ENCODE measurements around the gene STK24.

STK24 gene

GRCh38 chr13:98443800-98444325, 133.0 kb downstream of the STK24 start:
- no peaks in the 10 kb centered on the region for H3F3A ChIP-seq (ENCODE audit: insufficient read depth)
- H2AFZ ChIP-seq (ENCODE audit: low read depth, low read length, severe bottlenecking) = no peak overlapping the region
- no peak overlapping the region for H3K4me2 ChIP-seq (ENCODE audit: low read depth, low read length, poor library complexity, severe bottlenecking)
- no peaks in the 10 kb centered on the region for H3K79me2 ChIP-seq (ENCODE audit: insufficient read depth, low read length)
- TF ChIP-seq, protein P1, sequence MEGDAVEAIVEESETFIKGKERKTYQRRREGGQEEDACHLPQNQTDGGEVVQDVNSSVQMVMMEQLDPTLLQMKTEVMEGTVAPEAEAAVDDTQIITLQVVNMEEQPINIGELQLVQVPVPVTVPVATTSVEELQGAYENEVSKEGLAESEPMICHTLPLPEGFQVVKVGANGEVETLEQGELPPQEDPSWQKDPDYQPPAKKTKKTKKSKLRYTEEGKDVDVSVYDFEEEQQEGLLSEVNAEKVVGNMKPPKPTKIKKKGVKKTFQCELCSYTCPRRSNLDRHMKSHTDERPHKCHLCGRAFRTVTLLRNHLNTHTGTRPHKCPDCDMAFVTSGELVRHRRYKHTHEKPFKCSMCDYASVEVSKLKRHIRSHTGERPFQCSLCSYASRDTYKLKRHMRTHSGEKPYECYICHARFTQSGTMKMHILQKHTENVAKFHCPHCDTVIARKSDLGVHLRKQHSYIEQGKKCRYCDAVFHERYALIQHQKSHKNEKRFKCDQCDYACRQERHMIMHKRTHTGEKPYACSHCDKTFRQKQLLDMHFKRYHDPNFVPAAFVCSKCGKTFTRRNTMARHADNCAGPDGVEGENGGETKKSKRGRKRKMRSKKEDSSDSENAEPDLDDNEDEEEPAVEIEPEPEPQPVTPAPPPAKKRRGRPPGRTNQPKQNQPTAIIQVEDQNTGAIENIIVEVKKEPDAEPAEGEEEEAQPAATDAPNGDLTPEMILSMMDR (IDR thresholded peaks at IDR 0.05; ENCODE audit: insufficient read depth, low read length, poor library complexity, severe bottlenecking) = no peak
- no peak for TF ChIP-seq EZH2phosphoT487 (conservative IDR thresholded peaks at IDR 0.05; ENCODE audit: low read length)
- H3K27ac ChIP-seq (ENCODE audit: low read depth, low read length) = no peak overlapping the region
- no peaks in the 10 kb centered on the region for H3K9me2 ChIP-seq (replicated peaks; ENCODE audit: insufficient read depth, low read length)
- no peaks in the 10 kb centered on the region for H3K36me3 ChIP-seq (ENCODE audit: low read length)
- H3K9me3 ChIP-seq (ENCODE audit: insufficient read depth, low read length) = no peaks in the 10 kb centered on the region
- H4K20me1 ChIP-seq (ENCODE audit: low read depth, low read length) = no peaks in the 10 kb centered on the region
- no peak overlapping the region for H3K9ac ChIP-seq (ENCODE audit: low read length)
- H3K4me3 ChIP-seq (ENCODE audit: insufficient read depth, low read length, poor library complexity, severe bottlenecking) = no peak overlapping the region
- no peaks in the 10 kb centered on the region for H3K27me3 ChIP-seq (ENCODE audit: low read length)

DNA sequence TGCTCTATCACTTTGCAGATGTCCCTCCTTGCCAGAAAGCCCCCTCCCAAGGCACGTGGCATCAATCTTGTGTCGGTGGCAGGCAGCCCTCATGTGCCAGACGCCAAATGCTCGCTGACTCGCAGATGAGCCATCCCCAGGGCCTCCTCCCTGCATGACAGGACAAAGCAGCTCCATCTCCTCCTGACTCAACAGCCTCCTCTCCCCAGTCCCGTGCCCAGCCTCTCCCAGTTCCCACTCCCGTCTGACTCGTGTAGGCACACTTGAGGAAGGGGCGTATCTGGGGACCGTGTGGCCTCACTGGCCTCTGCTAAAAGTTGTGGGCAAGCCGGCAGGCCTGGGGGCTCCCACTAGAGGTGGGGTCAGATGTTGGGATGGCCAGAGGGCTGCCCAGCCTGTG, 133.6 kb downstream of the STK24 start:
- H3K36me3 ChIP-seq (ENCODE audit: low read length) = no peaks in the 10 kb centered on the region
- H3K9ac ChIP-seq (ENCODE audit: low read length) = no peak overlapping the region
- TF ChIP-seq, protein P1 (IDR thresholded peaks at IDR 0.05; ENCODE audit: insufficient read depth, low read length, poor library complexity, severe bottlenecking) = no peak
- no peak for TF ChIP-seq EZH2phosphoT487 (conservative IDR thresholded peaks at IDR 0.05; ENCODE audit: low read length)
- no peaks in the 10 kb centered on the region for H4K20me1 ChIP-seq (ENCODE audit: low read depth, low read length)
- no peaks in the 10 kb centered on the region for H3K9me3 ChIP-seq (ENCODE audit: insufficient read depth, low read length)
- no peak overlapping the region for H2AFZ ChIP-seq (ENCODE audit: low read depth, low read length, severe bottlenecking)
- no peak overlapping the region for H3K4me3 ChIP-seq (ENCODE audit: insufficient read depth, low read length, poor library complexity, severe bottlenecking)
- no peaks in the 10 kb centered on the region for H3K9me2 ChIP-seq (replicated peaks; ENCODE audit: insufficient read depth, low read length)
- H3K79me2 ChIP-seq (ENCODE audit: insufficient read depth, low read length) = no peaks in the 10 kb centered on the region
- no peaks in the 10 kb centered on the region for H3K27me3 ChIP-seq (ENCODE audit: low read length)
- no peak overlapping the region for H3K4me2 ChIP-seq (ENCODE audit: low read depth, low read length, poor library complexity, severe bottlenecking)
- H3F3A ChIP-seq (ENCODE audit: insufficient read depth) = no peaks in the 10 kb centered on the region
- no peak overlapping the region for H3K27ac ChIP-seq (ENCODE audit: low read depth, low read length)

DNA sequence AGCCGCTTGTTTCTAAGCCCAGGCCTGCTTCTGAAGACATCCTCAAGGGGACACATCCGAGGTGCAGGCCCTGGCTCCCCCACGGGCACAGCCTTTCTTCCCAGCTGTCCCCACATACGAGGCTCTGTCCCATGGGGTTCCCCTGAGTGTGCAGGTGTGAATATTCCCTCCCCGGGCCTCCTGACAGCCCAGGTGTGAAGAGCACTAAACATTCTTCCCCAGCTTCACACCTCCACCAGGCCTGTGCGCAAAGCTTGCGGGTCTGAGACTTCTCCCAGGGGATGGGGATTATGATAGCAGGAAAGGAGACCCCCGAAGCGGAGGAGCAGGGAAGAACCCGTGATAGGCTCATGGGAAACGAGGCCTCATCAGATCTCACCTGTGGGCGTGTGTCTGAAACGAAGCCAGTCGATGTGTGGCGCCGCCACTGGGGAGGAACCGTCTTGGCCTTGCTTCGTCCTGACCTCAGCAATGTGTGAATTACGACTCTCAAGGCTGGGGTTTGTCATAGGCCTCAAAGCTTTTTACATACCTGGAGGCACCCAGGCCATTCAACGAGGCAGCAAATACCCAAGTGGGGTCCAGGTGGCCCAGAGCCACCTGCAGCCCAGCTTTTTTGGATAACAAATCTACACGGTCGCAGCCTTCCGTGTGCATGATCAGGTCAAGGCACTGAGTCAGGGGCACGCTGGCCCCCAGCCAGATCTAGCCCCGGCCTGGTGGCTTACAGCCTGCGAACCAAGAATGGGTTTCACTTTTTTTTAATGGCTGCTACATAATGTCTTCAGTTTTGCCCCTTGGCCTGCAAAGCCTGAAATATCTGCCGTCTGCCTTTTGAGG, 134.3 kb downstream of the STK24 start:
- Histone ChIP-seq H3K79me2 (ENCODE audit: insufficient read depth, low read length) (no peaks in the 10 kb centered on the region), H3K9ac (ENCODE audit: low read length) (no peak overlapping the region), H3F3A (ENCODE audit: insufficient read depth) (no peaks in the 10 kb centered on the region), H3K27ac (ENCODE audit: low read depth, low read length) (no peak overlapping the region), H3K9me2 (replicated peaks; ENCODE audit: insufficient read depth, low read length) (no peaks in the 10 kb centered on the region), H2AFZ (ENCODE audit: low read depth, low read length, severe bottlenecking) (no peak overlapping the region), H3K27me3 (ENCODE audit: low read length) (no peaks in the 10 kb centered on the region), H4K20me1 (ENCODE audit: low read depth, low read length) (no peaks in the 10 kb centered on the region), H3K36me3 (ENCODE audit: low read length) (no peaks in the 10 kb centered on the region), H3K4me2 (ENCODE audit: low read depth, low read length, poor library complexity, severe bottlenecking) (no peak overlapping the region), H3K4me3 (ENCODE audit: insufficient read depth, low read length, poor library complexity, severe bottlenecking) (no peak overlapping the region), H3K9me3 (ENCODE audit: insufficient read depth, low read length) (no peaks in the 10 kb centered on the region)
- no peak for TF ChIP-seq EZH2phosphoT487 (conservative IDR thresholded peaks at IDR 0.05; ENCODE audit: low read length)
- TF ChIP-seq, protein P1 (IDR thresholded peaks at IDR 0.05; ENCODE audit: insufficient read depth, low read length, poor library complexity, severe bottlenecking) = no peak

Measured in SU-DHL-6 (cell line).